HCT116 (cell line): ENCODE data around the gene UBE3B. TPM values are rescaled to one million over a fixed set of nuclear protein-coding genes. Genes with fewer than 3 reads are reported as not detected.

Source experiments
- ATAC-seq: fragments of 200-7000 bp; cut with Tn5 transposase; 2 replicates; pipeline ENCODE4 v1.9.1; 2020; ENCODE audit warnings: mild to moderate bottlenecking, moderate library complexity
- BruUV-seq: library from RNA; stranded (reverse); fragments of 400-500 nt; replicated peaks from 2 replicates; lab custom pipeline; 2021; lab: Mats Ljungman, UMichigan
- CTCF ChIA-PET: fragments of 300-600 bp; sonication (Branson Sonifier 250); formaldehyde crosslinking; loops from one replicate; lab custom pipeline; 2021; ENCODE audit warnings: antibody characterized with exemption; lab: Charles Lee
- POLR2A ChIA-PET: fragments of 300-600, 350-600 bp; sonication (Branson Sonifier 250); formaldehyde crosslinking; loops from one replicate; lab custom pipeline; 2021; ENCODE audit warnings: antibody characterized with exemption; lab: Charles Lee
- RAD21 ChIA-PET, 2 experiments: fragments of 300-600 bp; sonication (Branson Sonifier 250); formaldehyde crosslinking; loops; one replicate each; lab custom pipeline; 2023; ENCODE audit warnings: low total read pairs in 2 of 2; ENCODE audit not compliant: uncharacterized antibody in 2 of 2, unreplicated experiment in 2 of 2, low non-redundant PET in 1 of 2; lab: Charles Lee
- DNase-seq: peaks from one replicate; pipeline ENCODE4 v3.0.0-alpha.2; 2010; ENCODE audit warnings: low read depth, low spot score
- H2AFZ ChIP-seq: fragments of 200-600 bp; shearing (Covaris generic), sonication (generic); 2 replicates; pipeline ENCODE4 v1.6.1; 2017; ENCODE audit warnings: low read depth, mixed run types, mixed read lengths, antibody characterized with exemption, low read length; ENCODE audit not compliant: poor library complexity, severe bottlenecking
- H3K27ac ChIP-seq: 2 replicates; pipeline ENCODE4 v1.5.1; 2012; ENCODE audit warnings: low read depth, low read length
- H3K27me3 ChIP-seq: fragments of 200-600 bp; sonication (generic); 2 replicates; pipeline ENCODE4 v1.6.1; 2016; ENCODE audit warnings: mixed run types, low read length, mixed read lengths; ENCODE audit not compliant: insufficient read depth
- H3K36me3 ChIP-seq, 2 experiments: fragments of 200-500 bp in 1 of 2; fragments of 200-600 bp in 1 of 2; sonication (Bioruptor generic) in 1 of 2; sonication (generic) in 1 of 2; 2 replicates each; pipeline versions ENCODE4 v1.5.1 to v1.6.1; 2014 to 2016; ENCODE audit warnings: low read length in 2 of 2, inconsistent platforms in 1 of 2, mixed read lengths in 1 of 2, mixed run types in 1 of 2; ENCODE audit not compliant: insufficient read depth in 2 of 2, control insufficient read depth in 1 of 2
- H3K4me1 ChIP-seq, 2 experiments: fragments of 200-600 bp in 1 of 2; sonication (generic) in 1 of 2; 2 replicates each; pipeline versions ENCODE4 v1.5.1 to v1.6.1; 2012 to 2017; ENCODE audit warnings: low read length in 2 of 2, inconsistent platforms in 1 of 2, mild to moderate bottlenecking in 1 of 2, mixed read lengths in 1 of 2, mixed run types in 1 of 2, moderate library complexity in 1 of 2; ENCODE audit not compliant: insufficient read depth in 2 of 2, control insufficient read depth in 1 of 2
- H3K4me2 ChIP-seq: fragments of 200-600 bp; sonication (generic); 2 replicates; pipeline ENCODE4 v1.6.1; 2017; ENCODE audit warnings: mixed run types, low read length, mixed read lengths
- H3K4me3 ChIP-seq, 2 experiments: fragments of 200-600 bp in 1 of 2; sonication (generic) in 1 of 2; replicated peaks in 1 of 2; 2 replicates each; pipeline ENCODE4 v1.5.1; 2011 to 2016; ENCODE audit warnings: low read length in 2 of 2, control low read depth in 1 of 2, low read depth in 1 of 2, mild to moderate bottlenecking in 1 of 2, mixed read lengths in 1 of 2, mixed run types in 1 of 2
- H3K79me2 ChIP-seq: fragments of 200-600 bp; sonication (generic); 2 replicates; pipeline ENCODE4 v1.6.1; 2017; ENCODE audit warnings: mild to moderate bottlenecking, mixed run types, low read length, moderate library complexity, mixed read lengths; ENCODE audit not compliant: insufficient read depth
- H3K9ac ChIP-seq: fragments of 200-600 bp; sonication (generic); 2 replicates; pipeline ENCODE4 v1.6.1; 2016; ENCODE audit warnings: low read length, mixed read lengths
- H3K9me2 ChIP-seq: fragments of 200-600 bp; sonication (generic), shearing (Covaris generic); 2 replicates; pipeline ENCODE4 v1.6.1; 2017; ENCODE audit warnings: mixed run types, mild to moderate bottlenecking, moderate library complexity; ENCODE audit not compliant: insufficient read depth
- H3K9me3 ChIP-seq, 2 experiments: fragments of 200-500 bp in 1 of 2; fragments of 200-600 bp in 1 of 2; sonication (Bioruptor generic) in 1 of 2; sonication (generic) in 1 of 2; 2 replicates each; pipeline ENCODE4 v1.6.1; 2014 to 2017; ENCODE audit warnings: low read length in 2 of 2, mixed read lengths in 2 of 2, inconsistent platforms in 1 of 2, low read depth in 1 of 2, mild to moderate bottlenecking in 1 of 2, mixed run types in 1 of 2, moderate library complexity in 1 of 2; ENCODE audit not compliant: control insufficient read depth in 1 of 2, insufficient read depth in 1 of 2
- H4K20me1 ChIP-seq: fragments of 200-600 bp; sonication (generic), shearing (Covaris generic); 2 replicates; pipeline ENCODE4 v1.6.1; 2017; ENCODE audit warnings: mixed run types, mild to moderate bottlenecking, moderate library complexity; ENCODE audit not compliant: insufficient read depth
- CBX3 ChIP-seq: IDR thresholded peaks from 2 replicates; pipeline ENCODE4 v1.6.1; 2012; ENCODE audit warnings: low read depth
- EGR1 ChIP-seq: IDR thresholded peaks from 2 replicates; pipeline ENCODE4 v1.6.1; 2012; ENCODE audit warnings: low read depth
- ELF1 ChIP-seq: IDR thresholded peaks from 2 replicates; pipeline ENCODE4 v1.6.1; 2012; ENCODE audit warnings: low read depth, borderline replicate concordance
- REST ChIP-seq: IDR thresholded peaks from 2 replicates; pipeline ENCODE4 v1.6.1; 2012; ENCODE audit warnings: low read depth
- TCF7L2 ChIP-seq: IDR thresholded peaks from 2 replicates; pipeline ENCODE4 v1.7.0; 2011; ENCODE audit warnings: borderline replicate concordance, inconsistent platforms; ENCODE audit not compliant: insufficient read depth, insufficient read length; ENCODE audit errors: extremely low read depth
- YY1 ChIP-seq: IDR thresholded peaks from 2 replicates; pipeline ENCODE4 v1.6.1; 2011; ENCODE audit warnings: low read length, low read depth, moderate library complexity, mild to moderate bottlenecking; ENCODE audit not compliant: insufficient replicate concordance; ENCODE audit errors: extremely low read depth
- ZBTB33 ChIP-seq: IDR thresholded peaks from 2 replicates; pipeline ENCODE4 v1.6.1; 2011; ENCODE audit warnings: mild to moderate bottlenecking, low read length, moderate library complexity; ENCODE audit not compliant: insufficient replicate concordance; ENCODE audit errors: extremely low read depth
- ZFX ChIP-seq: fragments of 450-650 bp; IDR thresholded peaks from 2 replicates; pipeline ENCODE4 v1.6.1; 2017
- ZNF274 ChIP-seq: fragments of 200-500 bp; sonication (Bioruptor generic); IDR thresholded peaks from 2 replicates; pipeline ENCODE4 v1.6.1; 2014; ENCODE audit warnings: mild to moderate bottlenecking, low read depth, low read length, inconsistent platforms
- intact Hi-C: fragments of 100-400 bp; cut with micrococcal nuclease; formaldehyde crosslinking; loops from 2 replicates; pipeline ENCODE4 v1.10.0; 2022
- total RNA-seq: library from RNA; stranded (reverse); gene quantifications from one replicate; pipeline ENCODE4 v1.2.1, GENCODE V29; 2021; ENCODE audit not compliant: unreplicated experiment
- TF ChIP-seq, protein P1 (sequence below): IDR thresholded peaks from 2 replicates; pipeline ENCODE4 v1.6.1; 2012

The UBE3B gene
- total RNA-seq, 1 experiment from 2014 or later: 28.9 TPM

DNA sequence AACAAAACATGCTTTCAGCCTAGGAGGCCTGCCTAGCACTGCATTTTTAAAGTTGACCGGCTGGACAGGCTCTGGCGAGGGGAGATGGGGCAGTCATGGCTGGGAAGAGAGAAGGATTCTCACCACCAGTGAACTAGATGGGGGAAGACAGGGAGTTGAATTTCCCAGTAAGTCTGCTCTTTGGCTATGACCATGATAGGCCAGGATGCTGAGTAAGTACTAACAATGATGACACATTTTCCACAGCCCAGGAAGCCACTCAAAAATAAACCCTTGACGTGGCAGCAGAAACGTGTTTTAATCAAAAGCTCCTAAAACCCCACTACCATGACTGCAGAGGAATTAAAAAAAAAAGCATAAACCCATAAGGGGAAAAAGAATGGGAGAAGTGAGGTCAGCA is 19.3 kb upstream of the UBE3B start:
- no peak overlapping the region for H3K9ac ChIP-seq
- H3K27me3 ChIP-seq: no peaks in the 10 kb centered on the region
- peaks cover 40% of the 10 kb centered on the region for H3K79me2 ChIP-seq
- no peak overlapping the region for H3K27ac ChIP-seq
- no peaks in the 10 kb centered on the region for H3K9me3 ChIP-seq
- TF ChIP-seq ZFX: no peak
- no peak for TF ChIP-seq TCF7L2
- TF ChIP-seq CBX3: no peak
- TF ChIP-seq, protein P1, sequence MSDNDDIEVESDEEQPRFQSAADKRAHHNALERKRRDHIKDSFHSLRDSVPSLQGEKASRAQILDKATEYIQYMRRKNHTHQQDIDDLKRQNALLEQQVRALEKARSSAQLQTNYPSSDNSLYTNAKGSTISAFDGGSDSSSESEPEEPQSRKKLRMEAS: no peak
- TF ChIP-seq ZNF274: no peak
- TF ChIP-seq YY1: no peak
- TF ChIP-seq REST: no peak
- no peak for TF ChIP-seq ZBTB33
- no peak for TF ChIP-seq EGR1
- TF ChIP-seq ELF1: no peak
- ATAC-seq (no peak), DNase-seq (no peak)
- H4K20me1 ChIP-seq: peaks cover 4% of the 10 kb centered on the region; the same call in 1 of the 2 replicates
- peaks cover 21 to 22% of the 10 kb centered on the region in 2 experiments for H3K4me1 ChIP-seq
- H3K4me2 ChIP-seq: no peak overlapping the region
- no peak overlapping the region for H2AFZ ChIP-seq
- no peak overlapping the region for H3K4me3 ChIP-seq
- BruUV-seq: no TSS peak
- RAD21 ChIA-PET: no interaction called here
- intact Hi-C loops: no loop called here
- CTCF ChIA-PET: no interaction called here
- POLR2A ChIA-PET: no interaction called here
- no peaks in the 10 kb centered on the region for H3K9me2 ChIP-seq
- peaks cover 38 to 44% of the 10 kb centered on the region in 2 experiments for H3K36me3 ChIP-seq
